ENCODE data around the gene ARID4A.

DNA sequence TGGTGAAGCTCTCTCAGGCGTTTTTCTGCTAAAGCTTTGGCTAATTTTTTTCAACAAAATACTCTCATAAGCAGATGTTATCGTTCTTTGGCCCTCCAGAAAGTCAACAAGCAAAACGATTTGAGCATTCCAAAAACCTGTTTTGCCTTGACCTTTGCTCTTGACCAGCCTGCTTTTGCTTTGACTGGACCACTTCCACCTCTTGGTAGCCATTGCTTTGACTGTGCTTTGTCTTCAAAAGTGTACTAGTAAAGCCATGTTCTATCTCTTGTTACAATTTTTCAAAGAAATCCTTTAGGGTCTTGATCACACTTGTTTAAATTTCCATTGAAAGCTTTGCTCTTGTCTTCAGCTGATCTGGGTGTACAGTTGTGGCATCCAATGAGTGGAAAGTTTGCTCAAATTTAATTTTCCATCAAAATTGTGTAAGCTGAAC lies 10.7 kb upstream of the ARID4A start:
- no peak for TF ChIP-seq CTCF (IDR thresholded peaks at IDR 0.05)
- no peak for TF ChIP-seq POLR2A (IDR thresholded peaks at IDR 0.05)
